Activated naive CD4-positive, alpha-beta T cell treated with anti-CD3 and anti-CD28 coated beads, Interleukin-2, amount 50 U/mL, for 16 hours (primary cell): ENCODE results near the gene ZBTB12.

ENCODE experiments used
- DNase-seq: peaks from one replicate; pipeline ENCODE4 v3.0.0-alpha.2; 2020

The ZBTB12 gene

GRCh38 chr6:31896493-31896855 is 5.4 kb downstream of the ZBTB12 start:
- DNase-seq = no peak

GRCh38 chr6:31892821-31893220 is 9.1 kb downstream of the ZBTB12 start:
- DNase-seq = no peak

GRCh38 chr6:31889331-31889972 is 12.4 kb downstream of the ZBTB12 start:
- DNase-seq = no peak

DNA sequence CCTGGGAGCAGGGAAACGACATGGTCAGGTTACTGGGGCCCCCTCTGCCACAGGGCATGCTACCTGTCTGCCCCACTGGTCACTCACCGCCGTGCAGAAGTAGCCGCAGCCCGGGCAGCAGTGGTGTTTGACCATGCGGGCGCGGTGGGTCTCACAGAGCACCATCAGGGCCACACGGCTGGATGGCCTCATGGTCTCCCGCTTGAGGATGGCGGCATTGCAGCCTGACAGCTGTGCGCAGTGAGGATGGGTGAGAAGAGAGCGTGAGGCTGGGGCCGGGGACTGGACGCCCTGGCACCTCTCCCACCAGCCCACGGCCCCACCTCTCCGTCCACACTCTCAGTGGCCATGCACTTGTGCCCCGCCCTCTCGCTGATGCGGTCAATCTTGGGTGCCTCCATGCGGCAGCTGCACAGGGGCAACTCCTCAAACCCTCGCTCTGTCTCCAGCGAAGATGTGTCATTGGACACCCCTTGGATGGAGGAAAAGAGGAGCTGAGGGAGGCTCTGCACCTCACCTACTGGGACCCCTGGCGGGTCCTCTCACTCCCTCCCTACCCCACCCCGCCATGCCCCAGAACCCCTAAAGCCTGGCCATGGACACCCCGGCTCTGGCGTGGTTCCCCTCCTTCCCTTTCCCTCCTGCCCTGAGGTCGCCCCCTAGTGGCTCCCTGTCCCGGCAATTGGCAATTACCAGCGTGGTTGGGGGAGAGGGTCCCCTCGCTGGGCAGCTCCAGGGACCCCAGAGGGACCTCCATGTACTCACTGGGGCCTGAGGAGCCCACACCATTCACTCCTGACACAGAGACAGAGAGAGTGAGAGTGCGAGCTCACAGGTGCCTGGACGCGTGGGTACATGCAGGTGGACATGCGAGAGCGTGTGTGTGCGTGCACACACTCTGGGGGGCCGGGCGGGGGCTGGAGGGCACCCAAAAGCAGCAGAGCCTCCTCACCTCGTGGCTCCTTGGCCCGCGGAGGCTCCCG is 13.3 kb downstream of the ZBTB12 start:
- peak; percentile 68 for DNase-seq

DNA sequence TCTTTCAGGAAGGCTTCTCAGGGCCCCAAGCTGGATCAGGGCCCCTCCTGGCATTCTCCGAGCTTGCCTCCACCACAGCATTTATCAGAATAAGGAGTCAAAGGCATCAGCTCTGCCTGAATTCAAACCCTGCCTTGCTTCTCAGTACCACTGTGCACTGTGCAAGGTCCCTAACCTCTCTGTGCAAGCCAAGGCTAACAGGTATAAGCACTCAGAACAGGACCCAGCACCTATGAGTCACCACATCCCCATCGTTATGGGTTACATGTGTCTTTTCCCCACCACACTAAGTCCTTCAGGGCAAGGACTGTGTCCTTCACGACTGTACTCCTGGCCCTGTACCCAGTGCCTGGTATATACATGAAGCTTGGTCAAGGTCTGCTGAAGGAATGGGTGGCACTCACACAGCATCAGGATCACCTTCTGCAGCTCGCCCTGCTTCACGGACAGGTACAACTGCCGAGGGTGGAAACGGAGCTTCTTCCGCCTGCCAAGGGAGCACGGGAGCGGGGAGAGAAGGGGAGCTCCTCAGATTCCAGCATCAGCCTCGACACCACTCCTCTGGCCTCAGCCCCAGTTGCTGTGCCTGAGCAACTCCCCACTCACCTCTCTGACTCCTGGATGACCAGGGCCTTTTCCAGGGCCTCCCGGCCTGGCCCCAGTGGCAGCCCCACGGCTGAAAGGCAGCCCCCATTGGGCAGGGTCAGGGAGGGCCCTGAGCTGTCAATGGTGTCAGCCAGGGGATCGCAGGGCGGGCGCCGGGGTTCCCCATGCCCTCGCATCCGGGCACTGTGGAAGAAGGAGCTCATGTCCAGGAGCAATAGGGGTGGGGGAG is 14.5 kb downstream of the ZBTB12 start:
- DNase-seq = no peak

DNA sequence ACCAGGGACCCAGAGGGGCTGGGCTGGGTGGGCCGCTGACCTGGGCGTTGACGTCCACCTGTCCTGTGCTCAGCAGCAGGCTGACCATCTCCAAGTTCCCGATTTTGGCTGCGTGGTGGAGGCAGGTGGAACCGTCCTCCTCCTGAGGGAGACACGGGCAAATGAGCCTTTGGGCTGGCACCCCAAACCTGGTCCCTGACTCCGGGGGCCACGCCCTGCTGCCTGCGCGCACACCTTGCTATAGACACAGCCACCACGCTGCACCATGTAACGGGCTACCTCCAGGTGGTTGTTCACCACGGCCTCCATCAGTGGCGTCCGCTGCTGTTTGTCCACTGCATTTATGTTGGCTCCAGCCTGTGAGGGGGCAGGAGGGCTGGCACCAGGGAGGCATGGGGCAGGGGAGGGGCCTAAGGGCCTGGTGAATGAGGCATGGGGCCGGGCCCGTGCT is 15.3 kb downstream of the ZBTB12 start:
- DNase-seq = no peak

DNA sequence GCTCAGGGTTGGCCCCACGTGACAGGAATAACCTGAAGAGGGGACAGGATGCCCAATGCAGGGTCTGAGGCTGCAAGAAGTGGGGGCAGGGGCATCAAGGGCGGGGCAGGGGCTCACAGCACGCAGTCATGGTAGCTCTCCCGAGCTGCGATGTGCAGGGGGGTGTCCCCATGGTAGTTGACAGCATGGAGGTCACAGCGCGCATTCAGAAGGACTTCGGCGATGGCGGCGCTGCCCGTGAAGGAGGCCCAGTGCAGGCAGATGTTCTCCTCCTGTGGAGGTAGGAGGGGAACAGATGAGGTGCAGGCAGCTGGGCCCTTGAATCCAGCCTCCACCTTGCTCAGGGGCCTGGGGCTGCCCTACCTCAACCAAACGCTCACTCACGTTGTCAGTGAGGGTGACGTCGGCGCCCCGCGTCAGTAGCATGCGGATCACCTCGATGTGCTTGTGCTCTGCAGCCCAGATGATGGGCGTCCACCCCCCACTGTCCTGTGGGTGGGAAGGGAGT is 17.3 kb downstream of the ZBTB12 start:
- no peak for DNase-seq

DNA sequence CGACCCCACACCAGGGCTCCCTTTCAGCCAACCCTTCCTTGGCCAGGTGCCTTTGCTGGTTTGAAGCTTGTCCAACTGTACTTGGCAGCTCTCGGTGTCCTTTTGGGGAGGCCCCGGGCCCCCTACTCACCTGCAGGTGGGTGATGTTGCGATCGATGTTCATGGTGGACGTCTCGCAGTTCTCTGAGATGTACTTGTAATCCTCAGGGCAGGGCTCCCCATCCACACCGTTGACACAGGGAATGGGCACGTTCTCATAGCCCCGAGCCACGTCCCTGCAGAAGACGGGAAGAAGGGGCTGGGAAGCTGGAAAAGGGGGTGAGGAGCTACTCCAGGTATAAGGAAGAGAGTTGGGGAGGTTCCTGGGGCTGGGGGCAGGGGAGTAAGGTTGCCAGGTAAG is 18.2 kb downstream of the ZBTB12 start:
- DNase-seq = no peak

DNA sequence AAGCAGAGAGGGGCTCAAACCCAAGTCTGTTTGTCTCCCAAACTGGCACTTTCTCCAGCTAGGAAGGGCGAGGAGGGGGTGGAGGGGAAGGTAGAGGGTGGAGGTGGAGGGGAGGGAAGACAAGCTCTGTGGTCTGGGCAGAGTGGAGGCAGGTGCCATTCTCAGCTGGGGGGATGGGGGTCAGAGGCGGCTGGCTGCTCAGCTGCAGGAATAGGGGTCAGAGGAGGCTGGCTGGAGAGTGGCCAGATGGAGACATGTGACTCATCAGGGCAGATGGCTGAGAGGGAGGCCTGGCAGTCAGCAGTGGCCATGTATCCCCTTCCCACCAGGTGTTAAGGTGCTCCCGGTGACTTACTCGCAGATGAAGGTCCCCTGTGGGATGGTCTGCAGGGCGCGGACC is 19.5 kb downstream of the ZBTB12 start:
- no peak for DNase-seq

DNA sequence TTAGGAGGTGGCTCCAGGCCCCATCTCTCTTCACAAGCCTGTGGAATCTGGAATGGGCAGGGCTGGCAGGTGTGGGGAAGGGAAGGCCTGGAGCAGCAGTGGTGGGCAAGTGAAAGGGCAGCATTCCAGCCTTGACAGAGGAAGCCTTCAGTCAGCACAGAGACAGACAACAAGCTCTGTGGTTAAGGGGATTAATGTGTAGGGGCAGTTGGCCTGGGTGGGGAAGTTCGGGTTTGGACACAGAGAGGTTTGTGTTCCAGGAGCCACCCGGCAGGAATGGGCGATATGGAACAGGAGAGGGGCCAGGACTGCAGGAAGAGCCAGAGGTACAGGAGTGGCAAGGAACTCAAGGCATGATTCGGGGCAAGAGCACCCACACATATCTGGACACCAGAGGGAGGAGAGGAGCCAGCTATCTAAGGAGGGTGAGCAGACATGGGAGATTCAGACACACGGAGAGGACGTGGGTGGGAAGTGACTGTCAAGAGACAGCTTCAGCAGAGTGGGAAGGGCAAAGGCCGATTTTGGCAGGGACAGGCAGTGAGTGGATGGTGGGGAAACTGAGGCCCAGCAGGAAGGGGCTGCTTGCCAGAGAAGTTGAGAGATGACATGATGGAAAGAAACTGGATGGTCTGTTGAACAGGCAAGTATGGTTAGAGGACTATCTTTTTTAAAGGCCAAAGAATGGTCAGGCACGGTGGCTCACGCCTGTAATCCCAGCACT is 20.6 kb downstream of the ZBTB12 start:
- no peak for DNase-seq

GRCh38 chr6:31880616-31881015 is 21.3 kb downstream of the ZBTB12 start:
- no peak for DNase-seq

DNA sequence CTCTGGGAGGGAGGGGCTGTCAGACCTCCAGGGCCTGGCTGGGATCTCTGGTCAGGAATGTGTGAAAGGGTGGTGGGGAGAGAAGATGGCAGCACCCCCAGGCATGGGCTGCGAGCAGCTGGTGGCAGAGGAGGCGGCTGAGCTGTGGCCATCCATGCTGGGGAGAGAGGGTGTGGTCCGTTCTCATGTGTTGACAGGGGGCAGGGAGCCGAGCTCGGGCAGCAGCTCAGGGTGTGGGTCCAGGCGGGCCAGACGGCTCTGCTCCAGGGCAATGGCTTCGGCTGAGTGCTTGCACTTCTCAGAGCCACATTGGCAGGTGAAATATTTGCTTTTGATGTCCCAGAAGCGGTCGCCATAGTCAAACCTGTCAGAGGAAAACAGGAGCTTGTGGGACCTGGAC is 22.0 kb downstream of the ZBTB12 start:
- DNase-seq = no peak

GRCh38 chr6:31879143-31879542 is 22.7 kb downstream of the ZBTB12 start:
- DNase-seq = no peak

GRCh38 chr6:31878726-31879125 is 23.2 kb downstream of the ZBTB12 start, which contains the start of gene SLC44A4:
Gene SLC44A4, minus strand, starts transcription at chr6:31878997. Its CDS starts 17 bp downstream, at chr6:31878980.
- DNase-seq = no peak

- DNase-seq = no peak
Measured at GRCh38 chr6:31878222-31878621, 23.7 kb downstream of the ZBTB12 start.

DNA sequence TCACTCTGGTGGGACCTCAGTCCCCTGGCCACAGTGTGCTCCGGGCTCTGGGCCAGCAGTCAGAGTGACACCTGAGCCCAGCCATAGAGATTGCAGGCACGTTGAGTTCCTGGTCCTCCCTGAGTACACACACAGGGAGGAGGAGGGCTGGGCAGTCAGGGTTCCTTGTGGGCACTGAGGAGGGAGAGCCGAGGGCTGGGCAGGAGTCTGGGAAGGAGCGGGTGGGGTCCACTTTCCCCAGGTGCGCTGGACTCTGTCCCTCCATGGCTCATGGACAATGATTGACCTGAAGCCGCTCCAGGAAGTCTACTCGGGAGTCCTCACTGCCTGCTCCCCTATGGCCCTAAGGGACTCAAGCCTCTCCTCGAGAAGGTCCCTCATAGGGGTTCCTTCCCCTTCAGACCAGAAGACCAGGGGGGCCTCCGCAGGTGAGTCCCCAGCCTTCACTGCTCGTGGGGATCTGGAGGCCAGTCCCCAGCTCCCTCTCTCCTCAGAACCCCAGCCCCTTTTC is 24.2 kb downstream of the ZBTB12 start:
- no peak for DNase-seq

DNA sequence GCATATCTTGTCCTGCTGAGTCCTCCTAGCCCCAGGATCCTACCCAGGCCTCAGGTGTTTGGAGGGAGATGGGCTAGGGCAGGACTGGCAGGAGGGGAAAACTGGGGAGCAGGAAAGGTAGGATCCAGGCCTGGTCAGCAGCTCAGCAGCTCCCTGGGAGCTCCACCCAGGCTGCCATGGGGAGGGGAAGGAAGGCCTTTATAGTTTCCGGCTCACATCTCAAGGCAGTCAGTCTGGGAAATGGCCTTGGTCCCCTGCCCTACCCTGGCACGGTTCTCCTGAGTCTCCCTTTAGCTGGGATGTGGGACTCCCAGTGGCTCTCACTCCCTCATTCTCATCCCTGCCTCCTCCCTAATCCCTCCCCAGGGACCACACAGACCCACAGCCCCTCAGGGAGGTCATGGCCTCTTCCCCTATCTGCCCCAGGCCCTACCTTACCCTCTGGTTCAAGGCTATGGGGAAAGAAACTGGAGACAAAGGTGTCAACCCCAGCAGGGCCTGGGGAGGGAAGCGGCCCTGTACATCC is 24.7 kb downstream of the ZBTB12 start:
- no peak for DNase-seq

DNA sequence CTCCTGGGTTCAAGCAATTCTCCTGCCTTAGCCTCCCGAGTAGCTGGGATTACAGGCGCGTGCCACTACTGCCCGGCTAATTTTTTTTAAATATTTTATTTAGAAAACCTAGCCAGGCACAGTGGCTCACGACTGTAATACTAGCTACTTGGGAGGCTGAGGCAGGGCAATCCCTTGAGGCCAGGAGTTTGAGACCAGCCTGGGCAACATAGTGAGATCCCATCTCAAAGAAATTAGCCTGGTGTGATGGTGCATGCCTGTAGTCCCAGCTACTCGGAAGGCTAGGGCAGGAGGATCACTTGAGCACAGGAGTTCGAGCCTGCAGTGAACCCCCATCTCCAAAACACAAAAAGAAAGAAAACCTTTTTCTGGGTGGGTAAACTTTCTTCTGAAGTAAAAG is 25.5 kb downstream of the ZBTB12 start:
- DNase-seq = no peak

GRCh38 chr6:31875877-31876276 is 26.0 kb downstream of the ZBTB12 start:
- no peak for DNase-seq

- DNase-seq = no peak
Measured at GRCh38 chr6:31874836-31875572, 26.9 kb downstream of the ZBTB12 start.

DNA sequence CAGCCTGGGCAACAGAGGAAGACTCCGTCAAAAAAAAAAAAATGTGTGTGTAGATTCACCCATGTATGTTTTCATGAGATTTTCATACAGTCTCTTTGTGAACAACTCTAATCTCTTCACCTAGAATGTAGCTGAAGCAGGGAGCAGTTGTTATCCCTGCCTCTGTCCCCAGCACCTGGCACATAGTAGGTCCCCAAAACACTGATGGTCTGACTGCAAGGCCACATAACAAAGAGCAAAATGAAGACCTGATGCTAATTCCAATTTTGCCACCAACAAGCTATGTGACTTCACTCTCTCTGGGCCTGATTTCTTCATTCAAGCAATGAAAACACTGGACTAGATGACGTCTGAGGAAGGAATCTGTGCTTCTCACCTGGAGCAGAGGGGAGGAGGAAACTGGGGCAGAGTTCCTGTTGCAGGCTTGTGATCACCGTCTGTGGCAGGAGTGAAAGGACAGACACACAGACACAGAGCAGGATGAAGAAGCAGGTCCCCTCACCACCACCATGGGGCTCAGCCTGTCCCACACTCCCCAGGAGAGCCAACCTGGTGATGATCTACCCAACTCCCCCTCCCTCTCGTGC is 27.7 kb downstream of the ZBTB12 start:
- DNase-seq = no peak
